Measurements from ENCODE around the gene NCAM2.

The NCAM2 gene

DNA sequence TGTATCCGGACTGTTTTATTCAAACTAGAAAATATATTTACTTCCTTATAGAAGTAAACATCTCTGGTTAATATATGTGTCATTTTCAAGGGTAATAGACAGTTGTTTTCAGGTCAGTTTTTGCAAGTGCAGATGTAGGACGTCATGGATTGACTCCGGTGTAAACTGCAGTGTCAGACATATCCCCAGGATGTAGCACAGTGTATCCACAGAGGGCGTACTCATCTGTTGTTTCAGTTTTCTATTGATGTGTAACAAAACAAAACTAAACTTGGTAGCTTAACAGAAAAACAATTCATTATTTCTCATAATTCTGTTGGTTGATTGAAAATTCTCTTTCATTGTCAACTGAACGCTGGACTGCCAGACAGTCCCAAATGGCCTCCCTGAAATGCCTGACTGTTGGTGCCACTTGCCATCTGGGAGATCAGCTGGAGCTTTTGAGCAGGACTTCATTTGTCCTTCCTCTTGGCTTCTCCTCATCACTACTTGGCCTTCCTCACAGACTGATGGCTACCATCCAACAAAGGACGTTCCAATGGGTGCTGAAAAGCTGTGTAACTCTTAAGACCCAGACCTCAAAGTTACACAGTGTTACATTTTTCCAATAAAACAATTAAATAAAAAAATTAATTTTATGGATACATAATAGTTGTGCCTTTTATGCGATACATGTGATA is 181.6 kb downstream of the NCAM2 start:
- no peak for DNase-seq

DNA sequence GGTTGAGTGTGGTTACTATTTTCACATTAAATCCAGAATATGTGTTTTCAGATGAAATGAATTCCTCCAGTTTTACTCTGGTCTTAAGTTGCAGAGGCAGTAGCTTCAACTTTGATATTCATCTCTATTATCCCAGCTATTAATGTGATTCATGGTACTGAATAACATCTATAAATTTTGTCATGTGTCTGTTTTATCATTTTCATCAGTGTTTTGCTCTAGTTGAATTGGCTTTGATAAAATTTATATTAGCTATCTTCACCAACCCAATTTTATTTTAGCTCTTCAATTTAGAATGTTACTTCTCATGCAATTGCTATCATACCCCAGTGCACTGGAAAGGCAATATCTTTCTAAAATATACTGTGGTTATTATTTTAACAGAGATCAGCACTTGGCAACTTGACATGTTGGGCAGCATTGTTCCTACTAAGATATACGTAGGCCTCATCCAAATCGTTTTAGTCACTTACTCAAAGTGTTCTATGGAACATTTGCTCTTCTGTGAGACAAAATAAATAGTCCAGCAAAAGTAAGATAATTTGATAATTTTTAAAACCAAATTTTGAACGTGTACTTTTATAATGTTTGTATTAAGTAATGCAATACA is 184.3 kb downstream of the NCAM2 start:
- DNase-seq, result no peak

DNA sequence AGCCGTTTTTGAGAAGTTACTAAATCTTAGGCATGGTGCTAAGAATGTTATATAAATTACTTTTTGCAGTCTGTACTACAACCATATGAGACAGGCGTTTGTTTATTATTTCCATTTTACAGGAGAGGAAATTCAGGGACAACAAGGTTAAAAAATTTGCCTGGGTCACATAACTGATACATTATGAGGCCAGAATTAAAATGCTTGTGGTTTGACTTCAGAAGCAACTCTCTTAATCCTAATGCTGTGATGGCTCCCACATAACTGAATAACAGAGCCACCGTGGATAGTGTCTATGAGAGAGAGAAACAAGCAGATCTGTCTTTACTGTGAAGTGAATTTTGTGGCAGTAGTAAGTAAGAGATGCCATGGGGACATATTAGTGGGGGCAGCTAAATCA is 184.9 kb downstream of the NCAM2 start:
- DNase-seq, result no peak

DNA sequence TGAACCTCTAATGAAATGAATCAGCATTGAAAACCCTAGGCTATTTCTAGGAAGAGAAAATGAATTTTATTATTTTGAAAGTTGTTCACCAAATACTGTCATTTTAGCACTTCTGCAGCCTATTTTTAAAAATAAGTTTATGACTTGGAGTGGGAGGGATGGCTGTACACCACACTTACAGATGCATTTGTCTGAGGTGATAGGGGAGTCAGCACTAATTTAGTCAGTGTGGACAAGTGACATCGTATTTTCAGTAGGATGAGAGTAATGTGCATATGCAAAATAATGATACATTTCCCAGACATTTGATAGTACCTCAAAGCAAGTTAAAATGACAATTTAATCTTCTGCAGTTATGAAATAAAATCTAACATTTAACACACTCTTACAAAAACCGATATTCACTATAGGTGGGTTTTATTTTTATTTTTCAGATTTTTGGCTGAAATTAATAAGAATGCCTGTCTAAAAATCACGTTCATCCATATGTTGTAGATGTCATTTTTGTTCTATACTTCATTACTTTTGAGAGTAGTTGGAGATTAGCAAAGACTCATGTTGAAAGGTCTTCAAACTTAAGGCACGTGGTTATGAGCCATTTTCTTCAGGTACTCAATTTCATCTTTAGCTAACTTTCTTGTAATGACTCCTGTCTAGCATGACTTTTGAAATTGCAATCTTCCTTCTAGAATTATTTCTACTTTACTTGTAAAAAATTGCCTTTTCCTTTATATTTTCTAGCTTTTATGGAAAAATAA is 186.7 kb downstream of the NCAM2 start:
- no peak for DNase-seq

GRCh38 chr21:21187579-21187978 is 189.4 kb downstream of the NCAM2 start:
- no peak for DNase-seq

DNA sequence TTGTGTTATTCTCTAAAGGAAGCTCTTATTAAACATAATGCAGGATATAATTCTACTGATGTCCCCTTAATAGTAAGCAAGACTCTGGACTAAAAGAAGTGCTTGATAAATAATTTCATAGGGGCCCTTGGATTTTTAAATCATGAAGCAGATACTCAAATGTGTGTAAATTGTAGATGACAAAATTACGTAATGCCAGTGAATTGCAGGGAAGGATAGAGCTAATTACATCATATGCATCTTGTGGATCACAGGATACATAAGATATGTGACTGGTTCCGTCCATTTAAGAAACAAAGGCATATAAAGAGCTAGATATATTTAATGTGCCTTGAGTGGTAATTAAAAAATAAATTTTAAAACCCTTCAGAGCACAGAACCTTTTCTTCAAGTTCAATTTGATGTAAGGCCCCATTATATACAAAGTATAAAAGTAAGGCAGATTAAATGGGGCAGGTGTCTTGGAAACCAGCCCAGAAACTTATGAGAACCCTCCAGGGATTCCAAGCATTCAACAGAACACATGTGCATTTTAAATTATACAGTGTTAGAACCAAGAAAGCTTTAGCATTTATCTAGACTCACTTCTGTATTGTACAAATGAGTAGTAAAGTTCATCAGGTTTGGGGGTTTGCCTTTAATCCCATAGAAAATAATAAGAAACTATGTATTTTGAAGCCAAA is 190.4 kb downstream of the NCAM2 start:
- DNase-seq, result no peak

DNA sequence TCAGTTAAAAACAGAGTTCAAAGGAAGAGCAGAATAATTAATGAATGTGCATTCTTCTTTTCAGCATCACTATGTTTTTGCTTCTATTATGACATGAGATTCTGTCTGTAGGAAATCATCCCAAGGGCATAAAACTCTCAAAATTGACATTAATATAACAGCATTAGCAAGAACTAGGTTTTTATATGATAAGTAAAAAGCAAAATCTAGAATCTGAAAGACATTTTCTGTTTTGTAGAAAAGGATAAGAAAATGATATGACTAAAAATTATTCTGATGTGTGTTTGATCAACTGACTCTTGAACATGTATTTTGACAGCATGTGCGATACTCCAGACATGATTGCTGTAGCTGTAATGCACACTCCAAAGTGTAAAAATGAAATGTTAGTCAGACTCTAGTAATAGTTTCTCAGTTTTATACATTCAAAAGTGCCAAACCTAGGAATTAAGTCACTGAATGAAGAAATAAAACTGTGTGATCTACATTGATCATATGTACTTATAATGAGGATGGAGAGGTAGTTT is 197.3 kb downstream of the NCAM2 start:
- no peak for DNase-seq

GRCh38 chr21:21196087-21196486 is 197.9 kb downstream of the NCAM2 start:
- no peak for DNase-seq

DNA sequence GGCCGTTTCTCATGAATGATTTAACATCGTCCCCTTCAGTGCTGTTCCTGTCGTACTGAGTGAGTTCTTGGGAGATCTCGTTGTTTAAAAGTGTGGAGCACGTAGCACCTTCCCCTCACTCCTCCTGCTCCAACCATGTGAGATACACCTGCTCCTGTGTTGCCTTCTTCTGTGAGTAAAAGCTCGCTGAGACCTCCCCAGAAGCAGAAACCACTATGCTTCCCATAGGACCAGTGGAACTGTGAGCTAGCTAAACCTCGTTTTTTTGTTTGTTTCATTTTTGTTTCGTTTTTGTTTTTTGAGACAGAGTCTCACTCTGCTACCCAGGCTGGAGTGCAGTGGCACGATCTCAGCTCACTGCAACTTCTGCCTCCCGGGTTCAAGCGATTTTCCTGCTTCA is 198.6 kb downstream of the NCAM2 start:
- no peak for DNase-seq

DNA sequence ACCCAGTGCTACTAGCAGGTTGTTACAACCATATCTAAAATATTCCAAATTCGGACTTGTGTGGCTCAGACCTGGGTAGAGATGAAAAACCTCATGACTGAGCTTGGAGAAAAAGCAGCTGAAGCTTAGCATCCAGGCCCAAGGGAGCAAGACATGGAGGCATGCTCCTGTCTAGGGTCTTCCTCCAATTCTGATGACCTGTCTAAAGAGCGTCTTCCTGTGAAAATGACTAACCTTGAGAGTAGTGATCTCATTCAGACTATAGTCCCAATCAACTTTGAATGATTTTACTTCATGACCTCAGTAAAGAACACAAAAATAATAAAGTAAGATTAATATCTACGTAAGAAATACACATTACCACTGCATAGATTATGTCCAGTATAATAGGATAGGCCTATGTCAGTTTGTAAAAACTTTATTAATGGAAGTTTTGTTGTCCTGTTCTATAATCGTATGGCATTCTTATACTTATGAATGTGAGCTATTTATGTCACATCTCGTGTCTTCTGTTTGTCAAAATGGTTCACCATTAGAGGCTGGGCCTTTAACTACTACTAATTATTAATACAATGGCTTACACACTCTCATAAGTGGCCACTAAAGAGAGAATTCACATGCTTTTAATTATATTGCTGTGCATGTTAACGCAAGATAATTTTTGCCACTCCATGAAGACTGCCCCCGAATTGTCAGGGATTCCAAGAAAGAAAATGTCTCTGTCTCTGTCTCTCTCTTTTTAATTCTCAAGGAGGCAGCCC is 201.3 kb downstream of the NCAM2 start:
- DNase-seq, result no peak

DNA sequence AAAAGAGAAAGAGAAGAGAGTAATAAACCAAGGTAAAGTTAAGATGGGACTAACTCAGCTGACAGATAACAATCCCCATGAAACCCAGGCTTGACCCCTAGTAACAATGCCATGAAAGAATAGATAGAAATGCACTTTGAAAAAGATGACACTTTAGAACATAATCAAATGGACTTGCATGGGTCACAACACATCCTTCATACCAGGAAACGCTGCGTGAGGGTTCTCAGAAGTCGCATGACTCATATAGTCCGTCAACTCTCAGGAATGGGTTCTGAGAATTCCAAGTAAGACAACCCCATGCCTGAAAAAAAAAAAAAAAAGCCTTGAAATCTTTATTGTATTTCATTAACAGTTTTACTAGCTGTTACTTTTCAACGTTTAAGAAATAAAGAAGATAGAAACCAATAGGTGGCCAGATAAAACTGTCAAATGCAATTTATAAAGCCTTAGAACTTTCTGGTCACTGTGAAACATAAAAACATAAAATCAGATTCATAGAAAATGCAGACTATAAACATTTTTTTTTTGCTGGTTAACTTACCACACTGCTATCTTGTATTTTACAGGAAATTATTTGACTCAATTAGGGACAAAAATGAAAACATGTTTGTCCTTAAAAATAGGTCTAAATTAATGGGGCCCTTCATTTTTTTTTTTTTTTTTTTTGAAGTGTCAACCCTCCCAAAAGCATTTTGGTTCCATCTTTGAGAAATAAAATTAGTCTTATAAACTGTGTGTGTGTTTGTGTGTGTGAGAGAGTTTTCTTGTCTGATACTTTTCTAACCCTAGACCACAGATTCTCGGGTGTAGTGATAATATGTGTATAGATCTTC is 202.1 kb downstream of the NCAM2 start:
- DNase-seq, result no peak

GRCh38 chr21:21200939-21201615 is 202.9 kb downstream of the NCAM2 start:
- DNase-seq, result no peak

DNA sequence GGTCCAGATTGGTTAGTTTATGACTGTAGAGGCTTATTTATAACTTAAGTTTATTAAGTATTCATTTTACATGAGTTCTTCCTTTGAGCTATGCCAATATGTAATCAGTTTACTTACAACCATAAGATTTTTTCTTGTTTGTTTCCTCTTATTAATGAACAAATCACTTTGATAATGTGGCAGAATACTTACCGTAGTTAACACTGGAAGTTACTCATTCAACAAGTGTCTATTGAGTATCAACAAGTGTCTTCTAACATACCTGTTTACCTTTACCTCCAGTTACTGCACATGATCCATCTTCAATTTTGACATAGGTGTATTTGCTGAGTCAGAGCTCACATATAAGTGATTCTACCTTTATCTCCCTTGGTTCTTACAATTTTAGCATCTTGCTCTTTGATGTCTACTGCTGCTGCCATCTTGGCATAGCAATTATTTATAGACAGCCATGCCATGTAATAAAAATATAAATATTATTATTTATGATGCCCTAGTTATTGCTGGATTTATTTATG is 205.7 kb downstream of the NCAM2 start:
- no peak for DNase-seq

GRCh38 chr21:21204366-21204996 is 206.3 kb downstream of the NCAM2 start:
- no peak for DNase-seq

DNA sequence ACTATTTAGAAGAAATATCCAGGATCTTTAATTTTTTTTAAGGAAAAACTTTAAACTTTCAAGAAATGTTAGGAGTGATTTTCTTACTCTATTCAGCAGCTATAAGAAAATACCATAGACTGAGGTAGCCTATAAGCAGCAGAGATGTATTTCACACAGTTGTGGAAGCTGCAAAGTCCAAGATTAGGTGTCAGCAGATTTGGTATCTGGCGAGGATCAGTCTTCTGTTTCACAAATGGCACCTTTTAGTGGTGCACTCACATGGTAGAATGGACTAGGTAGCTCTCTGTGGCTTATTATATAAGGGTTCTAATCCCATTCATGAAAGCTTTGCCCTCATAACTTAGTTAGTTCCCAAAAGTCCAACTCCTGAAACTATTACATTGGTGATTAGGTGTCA is 207.4 kb downstream of the NCAM2 start:
- no peak for DNase-seq

- no peak for DNase-seq
Observed at GRCh38 chr21:21210552-21210951, 212.3 kb downstream of the NCAM2 start.

DNA sequence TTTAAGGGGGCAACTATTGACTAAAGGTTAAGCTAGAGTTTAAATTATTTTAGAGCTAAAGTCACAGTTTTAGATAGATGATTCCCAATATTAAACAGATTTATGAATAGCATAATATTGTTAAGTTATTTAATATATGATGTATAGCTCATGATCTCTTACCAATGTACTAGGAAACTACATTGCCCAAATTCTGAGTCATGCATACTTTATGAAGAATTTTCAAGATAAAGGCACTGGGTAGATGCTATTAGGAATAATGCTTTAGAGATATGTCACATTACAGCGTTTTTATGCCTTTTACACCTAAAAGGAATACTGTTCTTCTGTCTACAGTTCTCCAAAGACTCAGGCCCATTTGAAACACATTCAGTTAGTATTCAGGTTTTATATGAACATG is 215.1 kb downstream of the NCAM2 start:
- no peak for DNase-seq

DNA sequence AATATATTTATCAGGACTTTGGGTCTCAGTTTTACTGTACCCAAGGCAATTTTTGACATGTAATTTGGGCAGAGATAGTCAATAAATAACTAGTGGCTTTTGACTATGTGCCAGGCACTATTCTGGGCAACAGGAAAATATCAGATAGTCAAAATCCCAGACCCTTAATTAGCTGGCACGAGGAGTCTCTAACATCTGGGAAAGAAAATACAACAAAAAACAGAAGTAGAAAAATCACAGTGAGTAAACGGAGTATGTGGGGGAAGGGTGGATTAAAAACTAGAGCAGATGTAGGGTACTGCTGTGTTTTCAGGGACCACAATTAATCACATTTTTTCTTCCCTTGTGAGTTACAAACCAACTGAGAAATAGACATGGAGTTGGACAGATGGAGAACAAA is 217.8 kb downstream of the NCAM2 start:
- DNase-seq, result no peak

GRCh38 chr21:21226472-21226871 is 228.3 kb downstream of the NCAM2 start:
- no peak for DNase-seq

DNA sequence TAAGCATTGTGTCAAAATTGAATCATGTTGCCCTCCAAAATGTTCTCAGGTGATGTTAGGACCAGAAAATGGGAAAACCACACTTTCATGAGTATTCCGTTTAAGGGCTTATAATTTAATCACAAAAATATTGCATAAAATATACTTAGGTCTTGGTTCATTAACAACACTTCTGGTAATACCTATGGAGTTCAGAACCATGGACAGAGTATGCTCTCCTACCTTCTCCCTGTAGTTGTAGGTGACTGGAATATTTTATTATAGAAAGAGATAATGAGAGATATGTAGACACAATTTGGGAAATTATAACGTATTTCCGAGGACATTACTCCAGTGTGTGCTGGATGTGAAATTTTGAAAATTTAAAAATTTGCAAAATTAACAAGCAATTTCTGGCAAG is 232.5 kb downstream of the NCAM2 start:
- DNase-seq, result no peak
